Measurements from ENCODE around the gene TUBB3.

DNA sequence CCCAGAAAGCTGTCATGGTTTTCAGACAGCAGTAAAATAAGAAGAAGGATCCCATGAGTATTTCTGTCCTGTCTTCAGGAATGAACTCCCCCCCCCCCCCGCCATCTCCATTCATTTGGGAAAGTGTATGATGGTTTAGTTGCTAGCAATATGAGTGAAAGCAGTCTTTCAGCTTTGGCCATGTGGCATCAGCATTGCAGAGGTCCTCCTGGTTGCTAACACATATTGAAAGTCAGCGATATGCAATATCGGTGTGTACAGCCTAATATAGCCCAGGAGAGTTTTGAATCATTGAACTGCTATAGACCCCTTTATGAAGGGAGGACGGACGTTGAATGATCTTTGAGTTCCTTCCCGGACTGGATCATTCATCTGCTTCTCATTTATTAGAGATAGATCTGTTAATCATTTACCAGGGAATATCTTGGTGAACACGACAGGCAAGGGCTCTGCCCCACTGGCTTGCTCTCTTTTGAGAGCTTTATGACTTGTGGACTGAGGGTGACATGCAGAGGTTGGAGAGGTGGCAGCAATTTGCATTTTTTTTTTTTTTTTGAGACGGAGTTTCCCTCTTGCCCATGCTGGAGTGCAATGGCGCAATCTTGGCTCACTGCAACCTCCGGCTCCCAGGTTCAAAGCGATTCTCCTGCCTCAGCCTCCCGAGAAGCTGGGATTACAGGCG, 50.7 kb downstream of the TUBB3 start:
- TF ChIP-seq POLR2A (IDR thresholded peaks at IDR 0.05), result no peak
- TF ChIP-seq, protein P1, sequence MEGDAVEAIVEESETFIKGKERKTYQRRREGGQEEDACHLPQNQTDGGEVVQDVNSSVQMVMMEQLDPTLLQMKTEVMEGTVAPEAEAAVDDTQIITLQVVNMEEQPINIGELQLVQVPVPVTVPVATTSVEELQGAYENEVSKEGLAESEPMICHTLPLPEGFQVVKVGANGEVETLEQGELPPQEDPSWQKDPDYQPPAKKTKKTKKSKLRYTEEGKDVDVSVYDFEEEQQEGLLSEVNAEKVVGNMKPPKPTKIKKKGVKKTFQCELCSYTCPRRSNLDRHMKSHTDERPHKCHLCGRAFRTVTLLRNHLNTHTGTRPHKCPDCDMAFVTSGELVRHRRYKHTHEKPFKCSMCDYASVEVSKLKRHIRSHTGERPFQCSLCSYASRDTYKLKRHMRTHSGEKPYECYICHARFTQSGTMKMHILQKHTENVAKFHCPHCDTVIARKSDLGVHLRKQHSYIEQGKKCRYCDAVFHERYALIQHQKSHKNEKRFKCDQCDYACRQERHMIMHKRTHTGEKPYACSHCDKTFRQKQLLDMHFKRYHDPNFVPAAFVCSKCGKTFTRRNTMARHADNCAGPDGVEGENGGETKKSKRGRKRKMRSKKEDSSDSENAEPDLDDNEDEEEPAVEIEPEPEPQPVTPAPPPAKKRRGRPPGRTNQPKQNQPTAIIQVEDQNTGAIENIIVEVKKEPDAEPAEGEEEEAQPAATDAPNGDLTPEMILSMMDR (IDR thresholded peaks at IDR 0.05), result no peak
